ENCODE data around the gene PACRG. TPM values are rescaled to one million over a fixed set of nuclear protein-coding genes. Genes with fewer than 3 reads are reported as not detected.

PACRG gene
- total RNA-seq, 1 experiment from 2014 or later = 0.59 TPM

DNA sequence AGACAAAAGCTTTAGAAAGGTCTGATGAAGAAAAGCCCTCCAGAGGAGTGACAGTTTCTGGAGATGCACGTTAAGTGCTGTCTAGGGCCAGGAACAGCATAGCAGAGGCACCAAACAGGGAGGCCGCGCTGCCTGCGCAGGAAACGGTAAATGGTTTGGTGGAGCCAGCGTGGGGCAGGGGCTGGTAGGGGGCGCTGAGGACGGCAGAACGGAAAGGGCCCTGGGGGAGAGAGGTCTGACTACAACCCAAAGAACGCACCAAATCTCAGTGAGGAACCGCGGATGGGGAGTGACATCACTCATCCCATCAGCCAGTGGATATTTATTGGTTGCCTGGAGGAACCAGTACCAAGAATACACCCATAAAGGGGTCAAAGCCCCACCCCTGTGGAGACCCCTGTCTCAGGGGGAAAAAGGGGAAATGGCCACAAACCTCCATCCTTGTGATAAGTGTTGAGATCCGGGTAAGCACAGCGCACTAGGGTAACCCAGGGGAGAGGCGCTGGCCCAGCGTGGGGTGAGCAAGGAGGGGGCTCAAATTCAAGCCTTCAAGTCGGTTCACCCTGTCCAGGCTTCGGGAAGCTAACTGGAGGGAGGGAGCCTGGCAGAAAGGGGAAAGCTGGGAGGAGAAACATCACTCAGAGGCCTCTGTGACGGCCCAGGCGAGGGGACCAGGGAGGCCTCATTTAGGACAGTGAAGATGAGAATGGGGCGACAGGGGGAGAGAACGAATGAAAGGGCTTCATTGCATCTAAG is 437.6 kb downstream of the PACRG start:
- Histone ChIP-seq H3K27ac (ENCODE audit: low read length) (no peak overlapping the region), H3K36me3 (ENCODE audit: control insufficient read depth, insufficient read depth, low read length) (no peaks in the 10 kb centered on the region), H3K27me3 (ENCODE audit: control insufficient read depth, insufficient read depth, low read length) (no peaks in the 10 kb centered on the region), H3K4me3 (ENCODE audit: low read depth in 2 of 2, low read length in 2 of 2) (no peak overlapping the region), H3K4me1 (ENCODE audit: control insufficient read depth, insufficient read depth, low read length) (no peaks in the 10 kb centered on the region), H3K9me3 (ENCODE audit: control insufficient read depth, insufficient read depth, low read depth, low read length) (no peaks in the 10 kb centered on the region)
- ChIA-PET CTCF (no interaction called here), POLR2A (no interaction called here)
- intact Hi-C loops (cut with micrococcal nuclease; ENCODE audit: unreplicated experiment) (no loop called here), in situ Hi-C loops (cut with HindIII; ENCODE audit: low pct_unique_long_range_greater_than_20kb, low sequenced_read_pairs) (no loop called here)
- no peak for TF ChIP-seq POLR2AphosphoS5 (IDR thresholded peaks at IDR 0.05; ENCODE audit: low read depth, low read length)
- TF ChIP-seq TCF7L2 (IDR thresholded peaks at IDR 0.05; ENCODE audit: low read depth, low read length) = no peak
- TF ChIP-seq REST (IDR thresholded peaks at IDR 0.05; ENCODE audit: insufficient read depth in 1 of 2, low read depth in 2 of 2, low read length in 1 of 2) = no peak
- no peak for TF ChIP-seq CTCF (IDR thresholded peaks at IDR 0.05)
- TF ChIP-seq SIN3A (IDR thresholded peaks at IDR 0.05; ENCODE audit: borderline replicate concordance, insufficient read depth, low read depth, low read length) = no peak
- DNase-seq (ENCODE audit: low read depth, low spot score) (no peak), ATAC-seq (no peak)
- no TSS peak for BruUV-seq (replicated peaks)

GRCh38 chr6:163165922-163166321 is 438.1 kb downstream of the PACRG start:
- intact Hi-C loops (cut with micrococcal nuclease; ENCODE audit: unreplicated experiment) = no loop called here
- Histone ChIP-seq H3K4me3 (ENCODE audit: low read depth in 2 of 2, low read length in 2 of 2) (no peak overlapping the region), H3K27ac (ENCODE audit: low read length) (no peak overlapping the region), H3K27me3 (ENCODE audit: control insufficient read depth, insufficient read depth, low read length) (no peaks in the 10 kb centered on the region), H3K36me3 (ENCODE audit: control insufficient read depth, insufficient read depth, low read length) (no peaks in the 10 kb centered on the region), H3K4me1 (ENCODE audit: control insufficient read depth, insufficient read depth, low read length) (no peaks in the 10 kb centered on the region), H3K9me3 (ENCODE audit: control insufficient read depth, insufficient read depth, low read depth, low read length) (no peaks in the 10 kb centered on the region)
- no peak for ATAC-seq
- DNase-seq (ENCODE audit: low read depth, low spot score) = no peak
- TF ChIP-seq REST (IDR thresholded peaks at IDR 0.05; ENCODE audit: insufficient read depth in 1 of 2, low read depth in 2 of 2, low read length in 1 of 2) (no peak), POLR2AphosphoS5 (IDR thresholded peaks at IDR 0.05; ENCODE audit: low read depth, low read length) (no peak), SIN3A (IDR thresholded peaks at IDR 0.05; ENCODE audit: borderline replicate concordance, insufficient read depth, low read depth, low read length) (no peak), CTCF (IDR thresholded peaks at IDR 0.05) (no peak), TCF7L2 (IDR thresholded peaks at IDR 0.05; ENCODE audit: low read depth, low read length) (no peak)
- ChIA-PET CTCF (no interaction called here), POLR2A (no interaction called here)
- in situ Hi-C loops (cut with HindIII; ENCODE audit: low pct_unique_long_range_greater_than_20kb, low sequenced_read_pairs) = no loop called here
- no TSS peak for BruUV-seq (replicated peaks)
